ENCODE data around the gene MAD1L1.

Gene MAD1L1

GRCh38 chr7:2200584-2200980 lies 32.2 kb downstream of the MAD1L1 start:
- no peak for DNase-seq (ENCODE audit: low read depth)

- DNase-seq (ENCODE audit: low read depth) = no peak
These were observed 32.7 kb downstream of the MAD1L1 start for GRCh38 chr7:2199956-2200583.

DNA sequence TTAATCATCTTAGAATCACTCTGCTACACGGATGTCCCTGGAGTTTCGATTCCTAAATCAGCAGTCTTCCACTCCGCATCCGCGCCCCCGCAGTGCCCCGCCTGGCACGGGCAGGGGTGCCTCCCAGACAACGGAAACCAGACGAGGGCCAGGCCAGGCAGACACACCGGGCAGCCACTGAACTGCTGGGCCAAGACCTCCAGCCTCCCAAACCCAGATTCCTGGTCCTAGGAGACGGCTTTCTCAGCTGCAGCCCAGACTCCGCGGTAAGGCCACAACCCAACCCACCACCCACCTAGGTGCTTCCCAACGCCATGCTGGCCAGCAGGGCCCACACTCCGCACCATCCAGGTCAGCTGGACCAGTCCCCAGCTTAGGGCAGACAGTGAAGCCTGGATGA lies 33.2 kb downstream of the MAD1L1 start:
- no peak for DNase-seq (ENCODE audit: low read depth)

DNA sequence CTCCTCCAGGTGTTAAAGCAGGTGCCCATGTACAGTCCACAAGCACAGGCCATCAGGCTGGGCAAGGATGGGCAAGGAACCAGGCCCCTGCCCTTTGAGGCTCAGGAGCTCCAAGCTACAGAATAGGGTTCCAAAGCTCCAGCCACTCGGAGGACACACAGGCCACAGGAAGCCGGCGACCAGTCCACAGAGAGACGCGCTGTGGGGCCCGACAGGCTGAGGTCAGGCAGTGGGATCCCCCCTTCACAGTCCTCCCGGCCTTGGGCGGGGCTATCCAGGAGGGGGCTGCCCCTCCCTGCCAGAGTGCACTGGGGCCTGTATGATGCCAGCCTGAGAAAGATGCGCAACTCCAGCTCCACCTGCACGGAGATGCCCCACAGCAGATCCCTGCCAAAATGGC lies 34.0 kb downstream of the MAD1L1 start:
- DNase-seq (ENCODE audit: low read depth) = no peak

GRCh38 chr7:2198206-2198605 lies 34.5 kb downstream of the MAD1L1 start:
- no peak for DNase-seq (ENCODE audit: low read depth)

GRCh38 chr7:2197436-2198155 lies 35.1 kb downstream of the MAD1L1 start:
- no peak for DNase-seq (ENCODE audit: low read depth)

GRCh38 chr7:2196381-2197378 lies 36.1 kb downstream of the MAD1L1 start:
- DNase-seq (ENCODE audit: low read depth) = no peak

DNA sequence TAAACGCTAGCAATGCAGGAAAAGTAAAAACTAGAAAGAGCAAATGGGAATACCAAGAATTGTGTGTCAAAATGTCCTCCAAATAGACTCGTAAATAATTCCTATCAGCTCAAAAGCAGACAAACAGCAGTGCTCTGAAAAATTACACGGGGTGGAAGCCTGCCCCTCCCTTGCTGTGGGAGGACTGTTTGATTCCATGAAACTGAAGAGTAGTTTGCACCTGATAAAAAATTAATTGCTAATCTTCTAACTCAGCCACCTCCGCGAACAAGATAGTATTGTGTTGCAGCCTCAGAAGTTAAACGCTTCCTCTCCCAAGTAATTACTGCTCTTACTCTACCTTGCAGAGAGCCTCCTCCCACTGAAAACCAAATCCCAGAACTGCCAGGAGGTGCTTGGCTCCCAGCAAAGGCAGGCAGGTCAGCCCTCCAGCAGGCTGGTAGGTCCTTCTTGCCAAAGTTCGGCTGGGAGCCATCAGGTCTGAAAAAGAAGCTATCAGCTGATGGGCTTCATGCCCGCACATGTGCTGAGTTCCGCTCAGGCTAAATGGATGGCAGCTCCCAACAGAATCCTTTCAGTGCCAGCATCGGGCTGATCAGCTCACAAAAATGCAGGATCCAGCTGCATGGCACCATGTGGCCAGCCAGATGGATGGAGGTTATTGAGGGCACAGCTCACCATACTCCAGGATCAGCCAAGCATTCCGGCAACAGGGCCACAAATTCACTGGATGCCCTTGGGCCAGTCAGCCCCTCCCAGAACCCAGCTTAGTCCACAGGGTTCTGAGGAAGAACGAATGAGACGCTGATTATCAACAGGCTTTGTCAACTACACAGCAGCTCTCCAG lies 37.1 kb downstream of the MAD1L1 start:
- no peak for DNase-seq (ENCODE audit: low read depth)

GRCh38 chr7:2193575-2194305 lies 39.0 kb downstream of the MAD1L1 start:
- no peak for DNase-seq (ENCODE audit: low read depth)

- no peak for DNase-seq (ENCODE audit: low read depth)
These were observed 39.8 kb downstream of the MAD1L1 start for GRCh38 chr7:2192831-2193534.

- DNase-seq (ENCODE audit: low read depth) = no peak
These were observed 41.7 kb downstream of the MAD1L1 start for GRCh38 chr7:2191016-2191415.

DNA sequence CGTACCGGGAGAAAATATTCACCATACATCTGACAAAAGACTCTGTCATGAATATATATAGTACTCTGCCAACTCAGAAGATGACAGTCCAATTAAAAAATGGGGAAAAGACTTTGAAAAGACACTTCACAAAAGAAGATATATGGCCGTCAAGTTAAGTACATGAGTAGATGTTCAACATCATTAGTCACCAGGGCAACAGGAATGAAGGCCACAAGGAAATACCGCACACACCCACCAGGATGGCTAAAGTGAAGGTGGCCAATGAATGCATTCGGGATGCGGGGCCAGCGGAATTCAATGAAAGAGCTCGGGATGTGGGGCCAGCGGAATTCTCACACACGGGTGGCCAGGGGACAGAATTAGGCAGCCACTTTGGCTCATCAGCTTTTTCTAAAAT lies 42.2 kb downstream of the MAD1L1 start:
- DNase-seq (ENCODE audit: low read depth) = no peak

DNA sequence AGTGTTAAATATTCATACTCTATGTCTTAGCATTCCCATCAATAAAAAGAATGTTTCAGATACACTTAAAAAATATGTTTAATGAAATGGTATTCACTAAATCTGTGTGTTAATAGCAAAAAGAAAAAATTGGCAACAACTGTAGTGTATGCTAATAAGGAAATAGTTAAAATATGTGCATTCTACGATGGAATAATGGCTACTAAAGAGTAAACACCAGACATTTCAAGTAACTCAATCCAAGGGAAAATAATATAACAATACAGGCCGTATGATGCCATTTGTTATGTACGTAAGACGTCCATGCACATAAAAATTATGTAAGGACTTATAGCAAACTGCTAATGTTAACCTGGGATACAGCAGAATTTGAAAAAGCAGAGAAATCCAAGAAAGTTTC lies 46.6 kb downstream of the MAD1L1 start:
- DNase-seq (ENCODE audit: low read depth) = no peak

- DNase-seq (ENCODE audit: low read depth) = no peak
These were observed 47.0 kb downstream of the MAD1L1 start for GRCh38 chr7:2185715-2186114.

DNA sequence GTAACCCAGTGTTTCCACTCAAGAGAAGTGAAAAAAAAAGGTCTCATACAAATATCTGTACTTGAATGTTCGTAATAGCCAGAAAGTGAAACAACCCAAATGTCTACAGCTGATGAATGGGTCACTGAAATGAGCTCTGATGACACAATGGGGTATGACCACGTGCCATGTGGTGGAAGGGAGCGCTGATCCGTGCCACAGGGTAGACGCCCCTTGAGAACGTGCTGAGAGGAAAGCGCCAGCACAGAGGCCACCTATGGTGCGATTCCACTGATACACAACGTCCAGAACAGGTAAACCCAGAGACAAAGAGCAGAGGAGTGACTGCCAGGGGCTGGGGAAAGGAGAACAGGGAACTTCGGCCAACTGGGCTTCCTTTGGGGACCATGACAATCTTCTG lies 50.3 kb downstream of the MAD1L1 start:
- no peak for DNase-seq (ENCODE audit: low read depth)

DNA sequence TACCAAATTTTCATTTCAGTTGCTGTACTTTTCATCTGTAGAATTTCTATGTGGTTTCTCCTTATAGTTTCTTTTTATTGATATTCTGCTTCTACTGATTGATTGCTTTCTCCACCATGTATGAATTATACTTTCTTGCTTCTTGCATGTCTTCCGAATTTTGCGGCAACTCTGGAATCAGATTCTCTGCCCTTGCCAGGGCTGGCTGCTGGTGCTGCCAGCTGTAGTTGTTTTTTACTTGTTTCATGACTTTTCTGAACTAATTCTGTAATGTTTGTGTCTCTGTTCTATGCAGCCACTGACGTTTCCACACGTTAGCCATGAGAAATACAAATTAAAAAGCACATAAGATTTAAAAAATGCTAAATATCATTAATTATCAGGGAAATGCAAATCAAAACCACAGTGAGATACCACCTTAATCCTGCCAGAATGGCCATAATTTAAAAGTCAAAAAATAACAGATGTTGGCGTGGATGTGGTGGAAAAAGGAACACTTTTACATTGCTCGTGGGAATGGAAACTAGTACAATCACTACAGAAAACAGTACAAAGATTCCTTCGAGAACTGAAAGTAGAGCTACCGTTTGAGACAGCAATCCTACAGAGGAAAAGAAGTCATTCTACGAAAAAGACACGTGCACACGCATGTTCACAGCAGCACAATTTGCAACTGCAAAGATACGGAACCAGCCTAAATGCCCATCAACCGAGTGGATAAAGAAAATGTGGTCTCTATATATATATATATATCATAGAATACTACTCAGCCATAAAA lies 51.5 kb downstream of the MAD1L1 start:
- no peak for DNase-seq (ENCODE audit: low read depth)

DNA sequence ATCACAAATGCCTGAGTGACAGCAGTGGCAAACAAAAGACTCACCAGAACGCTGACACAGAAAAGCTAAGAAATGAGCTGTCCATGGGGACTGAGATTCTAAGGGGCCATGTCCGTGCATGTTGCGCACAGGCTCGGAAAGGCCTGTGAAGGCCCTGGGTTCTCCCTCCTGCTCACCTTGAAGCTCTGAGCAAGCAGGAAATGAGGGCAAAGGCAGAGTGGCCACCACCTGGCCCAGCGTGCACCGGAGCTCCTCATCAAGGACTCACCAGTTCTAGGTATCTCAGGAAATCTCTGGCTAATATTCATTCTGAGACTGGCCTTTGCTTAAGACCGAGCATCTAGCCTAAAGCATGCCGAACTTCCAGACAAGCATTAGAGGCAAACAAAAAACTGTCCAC lies 52.7 kb downstream of the MAD1L1 start:
- DNase-seq (ENCODE audit: low read depth) = no peak

GRCh38 chr7:2175514-2175913 lies 57.2 kb downstream of the MAD1L1 start:
- DNase-seq (ENCODE audit: low read depth) = peak; percentile 98

DNA sequence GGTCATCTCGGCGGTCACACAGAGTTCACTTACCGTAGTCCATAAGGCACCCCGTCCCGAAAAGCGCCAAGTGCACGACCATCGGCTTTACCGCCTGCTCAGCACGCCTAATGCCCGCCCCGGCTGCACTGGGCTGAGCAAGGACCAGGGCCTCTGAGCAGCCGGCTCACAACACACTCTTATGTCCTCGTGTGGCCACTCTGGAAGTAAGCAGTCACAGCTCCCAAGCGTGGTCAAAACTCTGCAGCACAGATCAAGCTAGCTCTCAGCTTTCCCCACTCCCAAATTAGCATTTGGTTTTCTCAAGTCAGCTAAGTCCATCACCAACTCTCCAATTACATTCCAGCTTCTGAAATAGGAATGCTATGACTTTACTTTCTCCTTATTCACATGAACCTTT lies 57.7 kb downstream of the MAD1L1 start:
- DNase-seq (ENCODE audit: low read depth) = no peak

All from HS-5 (cell line).